ENCODE measurements around the gene CD99L2. TPM values are rescaled to one million over a fixed set of nuclear protein-coding genes. Genes with fewer than 3 reads are reported as not detected.

CD99L2 gene
- total and polyA plus RNA-seq, 10 of the 15 experiments (the other 5 are each of a cell fraction or from before 2014, with no cell fraction given), result 1.1 to 22.9 (median 13.0) TPM

DNA sequence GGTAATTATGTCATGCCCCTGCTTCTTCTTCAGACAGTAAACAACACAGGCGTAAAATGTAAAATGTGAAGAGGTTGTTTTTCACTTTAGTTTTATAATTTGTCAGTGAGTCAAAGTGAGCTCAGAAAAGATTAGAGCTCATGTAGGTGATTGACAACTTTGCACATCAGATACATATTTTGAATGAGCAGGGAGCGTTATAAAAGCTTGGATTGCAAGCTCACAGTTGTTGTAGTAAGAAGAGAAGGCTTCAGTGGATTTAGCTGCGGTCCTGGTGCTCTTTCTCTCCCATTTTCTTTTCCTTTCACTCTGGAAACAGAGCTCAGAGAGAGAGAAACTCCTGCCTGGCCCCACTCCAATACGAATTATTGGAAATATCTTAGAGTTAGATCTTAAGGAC is 178.8 kb downstream of the CD99L2 start (continued):
- TF ChIP-seq, protein P1, sequence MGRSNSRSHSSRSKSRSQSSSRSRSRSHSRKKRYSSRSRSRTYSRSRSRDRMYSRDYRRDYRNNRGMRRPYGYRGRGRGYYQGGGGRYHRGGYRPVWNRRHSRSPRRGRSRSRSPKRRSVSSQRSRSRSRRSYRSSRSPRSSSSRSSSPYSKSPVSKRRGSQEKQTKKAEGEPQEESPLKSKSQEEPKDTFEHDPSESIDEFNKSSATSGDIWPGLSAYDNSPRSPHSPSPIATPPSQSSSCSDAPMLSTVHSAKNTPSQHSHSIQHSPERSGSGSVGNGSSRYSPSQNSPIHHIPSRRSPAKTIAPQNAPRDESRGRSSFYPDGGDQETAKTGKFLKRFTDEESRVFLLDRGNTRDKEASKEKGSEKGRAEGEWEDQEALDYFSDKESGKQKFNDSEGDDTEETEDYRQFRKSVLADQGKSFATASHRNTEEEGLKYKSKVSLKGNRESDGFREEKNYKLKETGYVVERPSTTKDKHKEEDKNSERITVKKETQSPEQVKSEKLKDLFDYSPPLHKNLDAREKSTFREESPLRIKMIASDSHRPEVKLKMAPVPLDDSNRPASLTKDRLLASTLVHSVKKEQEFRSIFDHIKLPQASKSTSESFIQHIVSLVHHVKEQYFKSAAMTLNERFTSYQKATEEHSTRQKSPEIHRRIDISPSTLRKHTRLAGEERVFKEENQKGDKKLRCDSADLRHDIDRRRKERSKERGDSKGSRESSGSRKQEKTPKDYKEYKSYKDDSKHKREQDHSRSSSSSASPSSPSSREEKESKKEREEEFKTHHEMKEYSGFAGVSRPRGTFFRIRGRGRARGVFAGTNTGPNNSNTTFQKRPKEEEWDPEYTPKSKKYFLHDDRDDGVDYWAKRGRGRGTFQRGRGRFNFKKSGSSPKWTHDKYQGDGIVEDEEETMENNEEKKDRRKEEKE (IDR thresholded peaks at IDR 0.05), result no peak
- TF ChIP-seq, protein P2, sequence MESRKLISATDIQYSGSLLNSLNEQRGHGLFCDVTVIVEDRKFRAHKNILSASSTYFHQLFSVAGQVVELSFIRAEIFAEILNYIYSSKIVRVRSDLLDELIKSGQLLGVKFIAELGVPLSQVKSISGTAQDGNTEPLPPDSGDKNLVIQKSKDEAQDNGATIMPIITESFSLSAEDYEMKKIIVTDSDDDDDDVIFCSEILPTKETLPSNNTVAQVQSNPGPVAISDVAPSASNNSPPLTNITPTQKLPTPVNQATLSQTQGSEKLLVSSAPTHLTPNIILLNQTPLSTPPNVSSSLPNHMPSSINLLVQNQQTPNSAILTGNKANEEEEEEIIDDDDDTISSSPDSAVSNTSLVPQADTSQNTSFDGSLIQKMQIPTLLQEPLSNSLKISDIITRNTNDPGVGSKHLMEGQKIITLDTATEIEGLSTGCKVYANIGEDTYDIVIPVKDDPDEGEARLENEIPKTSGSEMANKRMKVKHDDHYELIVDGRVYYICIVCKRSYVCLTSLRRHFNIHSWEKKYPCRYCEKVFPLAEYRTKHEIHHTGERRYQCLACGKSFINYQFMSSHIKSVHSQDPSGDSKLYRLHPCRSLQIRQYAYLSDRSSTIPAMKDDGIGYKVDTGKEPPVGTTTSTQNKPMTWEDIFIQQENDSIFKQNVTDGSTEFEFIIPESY (IDR thresholded peaks at IDR 0.05), result no peak
- TF ChIP-seq HDAC2 (IDR thresholded peaks at IDR 0.05), result no peak
- TF ChIP-seq, protein P3, sequence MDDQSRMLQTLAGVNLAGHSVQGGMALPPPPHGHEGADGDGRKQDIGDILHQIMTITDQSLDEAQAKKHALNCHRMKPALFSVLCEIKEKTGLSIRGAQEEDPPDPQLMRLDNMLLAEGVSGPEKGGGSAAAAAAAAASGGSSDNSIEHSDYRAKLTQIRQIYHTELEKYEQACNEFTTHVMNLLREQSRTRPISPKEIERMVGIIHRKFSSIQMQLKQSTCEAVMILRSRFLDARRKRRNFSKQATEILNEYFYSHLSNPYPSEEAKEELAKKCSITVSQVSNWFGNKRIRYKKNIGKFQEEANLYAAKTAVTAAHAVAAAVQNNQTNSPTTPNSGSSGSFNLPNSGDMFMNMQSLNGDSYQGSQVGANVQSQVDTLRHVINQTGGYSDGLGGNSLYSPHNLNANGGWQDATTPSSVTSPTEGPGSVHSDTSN (IDR thresholded peaks at IDR 0.05; ENCODE audit: insufficient replicate concordance, low read depth, low read length), result no peak
- no peak for TF ChIP-seq CBFB (IDR thresholded peaks at IDR 0.05; ENCODE audit: low read depth)
- TF ChIP-seq CEBPB (IDR thresholded peaks at IDR 0.05; ENCODE audit: borderline replicate concordance in 1 of 2, low read depth in 2 of 2, low read length in 2 of 2), result no peak
- no peak for TF ChIP-seq MEF2A (IDR thresholded peaks at IDR 0.05; ENCODE audit: insufficient read depth, low read depth, low read length)

Other genes starting within 250 kb of the CD99L2 start
- gene MTMR1, start 205.3 kb downstream of the CD99L2 start, total RNA-seq (2014; rRNA removed), result 22.7 and 23.6 TPM in 2 replicates
- gene MTMR1, start 205.3 kb downstream of the CD99L2 start, total RNA-seq (2014; rRNA removed; fragmentation: Illumina TruSeq; extraction: Trizol), result 20.3 and 22.2 TPM in 2 replicates
- gene MTMR1, start 205.3 kb downstream of the CD99L2 start, total RNA-seq (2021), result 29.2 and 31.8 TPM in 2 replicates
- gene MTMR1, start 205.3 kb downstream of the CD99L2 start, polyA plus RNA-seq (2011; rRNA removed), result 31.4 and 38.5 TPM in 2 replicates
- 32.2 and 40.5 TPM in 2 replicates for gene MTMR1, start 205.3 kb downstream of the CD99L2 start, polyA plus RNA-seq (2014; fragmentation: Illumina TruSeq; extraction: Trizol)
- 1 to 10 TPM; 1.2 to 2.5 TPM for gene MTMR1, start 205.3 kb downstream of the CD99L2 start, polyA plus RNA-seq (2014; fragmentation: Nextera tagmentation; extraction: Ambion mirVana)
- gene MTMR1, start 205.3 kb downstream of the CD99L2 start, polyA plus RNA-seq (2014; rRNA removed), result 25.0 and 25.4 TPM in 2 replicates
- 1 to 10 TPM; 3.8 to 4.8 TPM for gene MTMR1, start 205.3 kb downstream of the CD99L2 start, polyA plus RNA-seq (2016; fragmentation: Nextera tagmentation; extraction: Ambion mirVana)
- 19.1 and 24.9 TPM in 2 replicates for gene HMGB3, start 84.7 kb upstream of the CD99L2 start, total RNA-seq (2014; rRNA removed)
- gene HMGB3, start 84.7 kb upstream of the CD99L2 start, total RNA-seq (2014; rRNA removed; fragmentation: Illumina TruSeq; extraction: Trizol), result 82.7 and 88.3 TPM in 2 replicates
- 48.5 and 56.4 TPM in 2 replicates for gene HMGB3, start 84.7 kb upstream of the CD99L2 start, total RNA-seq (2021)
- 28.5 and 46.6 TPM in 2 replicates for gene HMGB3, start 84.7 kb upstream of the CD99L2 start, polyA plus RNA-seq (2011; rRNA removed)
- 166 and 182 TPM in 2 replicates for gene HMGB3, start 84.7 kb upstream of the CD99L2 start, polyA plus RNA-seq (2014; fragmentation: Illumina TruSeq; extraction: Trizol)
- gene HMGB3, start 84.7 kb upstream of the CD99L2 start, polyA plus RNA-seq (2014; fragmentation: Nextera tagmentation; extraction: Ambion mirVana), result 100 to 1,000 TPM; 158 to 167 TPM
- gene HMGB3, start 84.7 kb upstream of the CD99L2 start, polyA plus RNA-seq (2014; rRNA removed), result 49.0 and 65.3 TPM in 2 replicates
- 100 to 1,000 TPM; 136 to 138 TPM for gene HMGB3, start 84.7 kb upstream of the CD99L2 start, polyA plus RNA-seq (2016; fragmentation: Nextera tagmentation; extraction: Ambion mirVana)

Data from GM12878 (cell line).